ENCODE results near the gene SPTB.

SPTB gene

GRCh38 chr14:64765740-64766302 is 113.9 kb downstream of the SPTB start:
- Histone ChIP-seq H3F3A (ENCODE audit: control insufficient read depth, insufficient read depth) (no peaks in the 10 kb centered on the region), H3K79me2 (ENCODE audit: control insufficient read depth, low read length) (no peaks in the 10 kb centered on the region), H3K27ac (ENCODE audit: low read depth, low read length) (no peak overlapping the region), H3K9me3 (ENCODE audit: control insufficient read depth, insufficient read depth, low read length) (no peaks in the 10 kb centered on the region), H3K4me3 (ENCODE audit: low read length) (no peak overlapping the region), H3K9me2 (replicated peaks; ENCODE audit: control insufficient read depth, low read length) (no peaks in the 10 kb centered on the region), H3K36me3 (ENCODE audit: control insufficient read depth, low read length) (no peaks in the 10 kb centered on the region), H3K4me2 (ENCODE audit: low read length) (no peak overlapping the region), H3K27me3 (ENCODE audit: control insufficient read depth, low read length) (peaks cover 7% of the 10 kb centered on the region; the same call in 1 of the 2 replicates), H4K20me1 (ENCODE audit: control insufficient read depth, insufficient read depth, low read depth, low read length) (no peaks in the 10 kb centered on the region), H3K4me1 (ENCODE audit: control insufficient read depth, low read length) (peaks cover 16% of the 10 kb centered on the region)
- TF ChIP-seq CTCF (IDR thresholded peaks at IDR 0.05; ENCODE audit: low read depth, low read length, poor library complexity, severe bottlenecking) (no peak), EZH2phosphoT487 (IDR thresholded peaks at IDR 0.05; ENCODE audit: borderline replicate concordance, low read length) (no peak)

DNA sequence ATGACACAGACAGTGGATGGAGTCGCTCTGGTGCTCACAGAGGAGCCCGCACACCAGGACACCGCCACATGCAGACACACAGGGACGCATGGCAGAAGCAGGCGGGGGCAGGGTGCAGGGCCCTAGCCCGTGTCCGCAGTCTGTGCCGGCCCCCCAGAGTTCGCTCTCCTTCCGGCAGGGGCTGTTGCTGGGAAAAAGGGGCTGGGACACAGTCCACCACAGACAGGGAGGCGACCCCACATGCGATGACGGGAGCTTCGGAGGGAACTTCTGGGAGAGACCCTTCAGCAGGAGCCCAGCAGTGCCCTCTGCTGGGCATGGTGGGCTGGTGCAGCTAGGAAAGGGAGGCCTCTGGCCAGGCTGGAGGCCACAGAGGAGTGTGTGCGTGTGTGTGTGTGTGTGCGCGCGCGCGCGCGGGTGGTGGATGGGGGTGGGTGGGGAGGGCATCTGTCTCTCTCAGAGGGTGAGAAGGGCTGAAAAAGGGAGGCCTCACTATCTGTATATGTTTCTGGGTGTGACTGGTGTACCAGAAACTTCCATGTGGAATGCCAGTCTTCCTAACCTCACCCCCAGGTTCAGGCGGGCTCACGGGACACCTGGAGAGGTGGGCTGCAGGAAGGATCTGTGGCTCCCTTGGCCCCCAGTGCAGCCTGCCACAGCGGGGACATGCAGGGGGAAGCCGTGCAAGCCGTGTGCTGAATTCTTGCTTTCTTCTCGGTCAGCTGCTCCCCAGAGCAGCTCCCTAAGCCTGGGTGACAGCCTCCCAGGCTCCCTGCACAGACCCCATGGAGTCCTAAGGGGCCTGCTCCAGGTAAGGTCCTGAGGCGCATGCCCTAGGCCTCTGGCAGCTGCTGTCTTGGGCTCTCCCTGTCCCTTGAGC is 114.8 kb downstream of the SPTB start:
- Histone ChIP-seq H3K4me1 (ENCODE audit: control insufficient read depth, low read length) (peaks cover 16% of the 10 kb centered on the region), H3K4me2 (ENCODE audit: low read length) (peak overlapping the region; percentile 44), H3K27ac (ENCODE audit: low read depth, low read length) (no peak overlapping the region), H3K79me2 (ENCODE audit: control insufficient read depth, low read length) (no peaks in the 10 kb centered on the region), H4K20me1 (ENCODE audit: control insufficient read depth, insufficient read depth, low read depth, low read length) (no peaks in the 10 kb centered on the region), H3K36me3 (ENCODE audit: control insufficient read depth, low read length) (no peaks in the 10 kb centered on the region), H3K4me3 (ENCODE audit: low read length) (peak overlapping the region; percentile 36; the same call in 1 of the 2 replicates), H3K27me3 (ENCODE audit: control insufficient read depth, low read length) (peaks cover 9% of the 10 kb centered on the region; the same call in 1 of the 2 replicates), H3K9me2 (replicated peaks; ENCODE audit: control insufficient read depth, low read length) (no peaks in the 10 kb centered on the region), H3K9me3 (ENCODE audit: control insufficient read depth, insufficient read depth, low read length) (no peaks in the 10 kb centered on the region), H3F3A (ENCODE audit: control insufficient read depth, insufficient read depth) (no peaks in the 10 kb centered on the region)
- no peak for TF ChIP-seq EZH2phosphoT487 (IDR thresholded peaks at IDR 0.05; ENCODE audit: borderline replicate concordance, low read length)
- TF ChIP-seq CTCF (IDR thresholded peaks at IDR 0.05; ENCODE audit: low read depth, low read length, poor library complexity, severe bottlenecking) = peak; percentile 79

DNA sequence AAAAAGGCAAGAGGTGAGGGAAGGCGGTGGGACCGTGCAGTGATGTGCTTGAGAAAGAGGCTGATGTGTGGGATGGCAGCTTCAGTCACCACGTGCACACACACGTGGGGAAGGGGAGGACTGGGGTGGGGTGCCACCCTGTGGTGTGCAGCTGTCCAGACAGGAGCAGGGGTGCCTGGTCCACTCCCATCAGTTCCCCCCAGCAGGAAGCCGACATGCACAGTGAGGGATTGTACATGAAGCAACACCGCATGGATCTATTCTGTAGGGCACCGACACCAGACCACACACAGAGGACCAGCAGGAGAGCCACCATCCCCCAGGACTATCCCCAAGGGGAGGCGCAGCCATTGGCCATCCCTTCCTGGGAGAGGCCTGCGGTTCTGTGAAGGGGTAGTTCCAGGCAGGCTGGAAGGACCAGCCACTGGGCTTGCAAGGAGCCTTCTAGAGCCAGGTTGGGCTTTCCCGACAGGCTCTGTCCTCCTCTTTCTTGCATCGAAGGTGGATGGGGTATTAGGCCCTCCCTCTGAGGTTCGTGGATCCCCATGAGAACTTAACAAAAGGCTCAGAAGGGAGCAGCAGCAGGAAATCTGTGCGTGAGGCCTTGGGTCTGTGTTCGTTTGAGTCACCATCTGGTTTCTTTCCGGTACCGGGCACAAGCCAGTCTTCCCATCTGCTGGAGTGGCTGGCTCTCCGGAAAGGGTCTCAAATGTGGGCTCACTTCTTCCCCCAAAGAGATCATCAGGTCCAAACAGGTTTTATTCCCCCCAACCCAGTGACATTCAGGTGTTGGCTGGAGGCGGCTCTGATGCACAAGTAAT is 115.7 kb downstream of the SPTB start:
- H3K9me2 ChIP-seq (replicated peaks; ENCODE audit: control insufficient read depth, low read length) = no peaks in the 10 kb centered on the region

More for the DNA sequence above, 115.7 kb downstream of the SPTB start:
- TF ChIP-seq CTCF (IDR thresholded peaks at IDR 0.05; ENCODE audit: low read depth, low read length, poor library complexity, severe bottlenecking) (peak; percentile 12), EZH2phosphoT487 (IDR thresholded peaks at IDR 0.05; ENCODE audit: borderline replicate concordance, low read length) (no peak)
- Histone ChIP-seq H3K4me2 (ENCODE audit: low read length) (peak overlapping the region; percentile 44), H3K79me2 (ENCODE audit: control insufficient read depth, low read length) (no peaks in the 10 kb centered on the region), H4K20me1 (ENCODE audit: control insufficient read depth, insufficient read depth, low read depth, low read length) (no peaks in the 10 kb centered on the region), H3K4me1 (ENCODE audit: control insufficient read depth, low read length) (peaks cover 16% of the 10 kb centered on the region), H3K27me3 (ENCODE audit: control insufficient read depth, low read length) (peaks cover 9% of the 10 kb centered on the region; the same call in 1 of the 2 replicates), H3K36me3 (ENCODE audit: control insufficient read depth, low read length) (no peaks in the 10 kb centered on the region), H3K27ac (ENCODE audit: low read depth, low read length) (no peak overlapping the region), H3F3A (ENCODE audit: control insufficient read depth, insufficient read depth) (no peaks in the 10 kb centered on the region), H3K9me3 (ENCODE audit: control insufficient read depth, insufficient read depth, low read length) (no peaks in the 10 kb centered on the region), H3K4me3 (ENCODE audit: low read length) (no peak overlapping the region; the same call in 1 of the 2 replicates)

Measured in DOHH2 (cell line).